ENCODE data around the gene MCTP2.

Gene MCTP2

GRCh38 chr15:94198633-94199032 lies 32.7 kb upstream of the MCTP2 start:
- Histone ChIP-seq H3K27me3 (ENCODE audit: low read length) (no peaks in the 10 kb centered on the region), H4K20me1 (ENCODE audit: low read depth, low read length) (no peaks in the 10 kb centered on the region), H3K4me2 (ENCODE audit: low read depth, low read length, poor library complexity, severe bottlenecking) (no peak overlapping the region), H3F3A (ENCODE audit: insufficient read depth) (no peaks in the 10 kb centered on the region), H3K9me3 (ENCODE audit: insufficient read depth, low read length) (no peaks in the 10 kb centered on the region), H3K36me3 (ENCODE audit: low read length) (no peaks in the 10 kb centered on the region), H2AFZ (ENCODE audit: low read depth, low read length, severe bottlenecking) (no peak overlapping the region), H3K9ac (ENCODE audit: low read length) (no peak overlapping the region), H3K79me2 (ENCODE audit: insufficient read depth, low read length) (no peaks in the 10 kb centered on the region), H3K9me2 (replicated peaks; ENCODE audit: insufficient read depth, low read length) (no peaks in the 10 kb centered on the region), H3K27ac (ENCODE audit: low read depth, low read length) (no peak overlapping the region), H3K4me3 (ENCODE audit: insufficient read depth, low read length, poor library complexity, severe bottlenecking) (no peak overlapping the region)
- TF ChIP-seq EZH2phosphoT487 (conservative IDR thresholded peaks at IDR 0.05; ENCODE audit: low read length) = no peak
- TF ChIP-seq CTCF (IDR thresholded peaks at IDR 0.05; ENCODE audit: insufficient read depth, low read length, poor library complexity, severe bottlenecking) = no peak

DNA sequence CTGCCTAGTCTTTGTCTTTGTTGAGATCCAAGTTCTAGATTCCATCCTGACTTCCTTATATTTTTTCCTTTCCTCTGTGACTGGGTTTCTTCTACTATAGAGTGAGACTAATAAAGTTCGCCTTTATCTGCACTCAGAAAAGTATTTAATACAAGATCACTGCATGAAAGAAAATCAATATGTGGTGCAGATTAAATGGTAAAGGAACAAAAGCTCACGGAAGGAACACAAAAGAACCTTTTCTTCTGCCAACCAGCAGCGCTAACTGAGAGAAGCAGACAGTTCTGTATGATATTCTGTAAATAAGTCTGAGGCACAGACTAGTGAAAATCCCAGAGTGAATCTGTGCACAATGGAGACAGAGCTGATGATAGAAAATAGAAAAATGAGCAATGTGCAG lies 31.6 kb upstream of the MCTP2 start:
- H3K4me2 ChIP-seq (ENCODE audit: low read depth, low read length, poor library complexity, severe bottlenecking) = no peak overlapping the region
- no peaks in the 10 kb centered on the region for H3K9me3 ChIP-seq (ENCODE audit: insufficient read depth, low read length)
- no peak overlapping the region for H3K27ac ChIP-seq (ENCODE audit: low read depth, low read length)
- no peak overlapping the region for H2AFZ ChIP-seq (ENCODE audit: low read depth, low read length, severe bottlenecking)
- no peak overlapping the region for H3K4me3 ChIP-seq (ENCODE audit: insufficient read depth, low read length, poor library complexity, severe bottlenecking)
- H3K9me2 ChIP-seq (replicated peaks; ENCODE audit: insufficient read depth, low read length) = no peaks in the 10 kb centered on the region
- no peaks in the 10 kb centered on the region for H3K27me3 ChIP-seq (ENCODE audit: low read length)
- no peak overlapping the region for H3K9ac ChIP-seq (ENCODE audit: low read length)
- no peaks in the 10 kb centered on the region for H3K79me2 ChIP-seq (ENCODE audit: insufficient read depth, low read length)
- no peaks in the 10 kb centered on the region for H4K20me1 ChIP-seq (ENCODE audit: low read depth, low read length)
- TF ChIP-seq CTCF (IDR thresholded peaks at IDR 0.05; ENCODE audit: insufficient read depth, low read length, poor library complexity, severe bottlenecking) = no peak
- no peak for TF ChIP-seq EZH2phosphoT487 (conservative IDR thresholded peaks at IDR 0.05; ENCODE audit: low read length)
- H3K36me3 ChIP-seq (ENCODE audit: low read length) = no peaks in the 10 kb centered on the region
- no peaks in the 10 kb centered on the region for H3F3A ChIP-seq (ENCODE audit: insufficient read depth)

DNA sequence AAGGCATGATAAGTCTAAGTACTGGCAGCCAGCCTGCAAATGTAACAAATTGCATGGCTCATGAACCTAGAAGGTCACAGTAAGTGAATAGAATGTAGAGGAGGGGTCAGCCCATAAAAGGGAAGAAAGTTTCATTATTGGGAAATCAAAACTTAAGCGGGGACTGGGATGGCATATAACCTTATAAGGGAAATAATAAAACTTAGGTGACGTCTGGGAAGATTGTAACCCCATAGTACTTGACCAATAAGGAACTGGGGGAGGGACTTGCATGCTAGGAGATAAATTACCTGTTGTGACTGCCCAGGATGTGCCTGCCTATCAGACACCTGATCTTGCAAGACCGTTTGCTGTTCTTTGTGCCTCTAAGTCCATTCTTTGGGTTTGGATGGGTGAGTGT lies 28.1 kb upstream of the MCTP2 start:
- H3K9me3 ChIP-seq (ENCODE audit: insufficient read depth, low read length) = no peaks in the 10 kb centered on the region
- H3K4me2 ChIP-seq (ENCODE audit: low read depth, low read length, poor library complexity, severe bottlenecking) = no peak overlapping the region
- no peaks in the 10 kb centered on the region for H3K36me3 ChIP-seq (ENCODE audit: low read length)
- no peak overlapping the region for H3K27ac ChIP-seq (ENCODE audit: low read depth, low read length)
- no peaks in the 10 kb centered on the region for H3K79me2 ChIP-seq (ENCODE audit: insufficient read depth, low read length)
- H4K20me1 ChIP-seq (ENCODE audit: low read depth, low read length) = no peaks in the 10 kb centered on the region
- H2AFZ ChIP-seq (ENCODE audit: low read depth, low read length, severe bottlenecking) = no peak overlapping the region
- H3K9me2 ChIP-seq (replicated peaks; ENCODE audit: insufficient read depth, low read length) = no peaks in the 10 kb centered on the region
- H3K4me3 ChIP-seq (ENCODE audit: insufficient read depth, low read length, poor library complexity, severe bottlenecking) = no peak overlapping the region
- no peak overlapping the region for H3K9ac ChIP-seq (ENCODE audit: low read length)
- no peak for TF ChIP-seq CTCF (IDR thresholded peaks at IDR 0.05; ENCODE audit: insufficient read depth, low read length, poor library complexity, severe bottlenecking)
- no peak for TF ChIP-seq EZH2phosphoT487 (conservative IDR thresholded peaks at IDR 0.05; ENCODE audit: low read length)
- no peaks in the 10 kb centered on the region for H3F3A ChIP-seq (ENCODE audit: insufficient read depth)
- H3K27me3 ChIP-seq (ENCODE audit: low read length) = no peaks in the 10 kb centered on the region

DNA sequence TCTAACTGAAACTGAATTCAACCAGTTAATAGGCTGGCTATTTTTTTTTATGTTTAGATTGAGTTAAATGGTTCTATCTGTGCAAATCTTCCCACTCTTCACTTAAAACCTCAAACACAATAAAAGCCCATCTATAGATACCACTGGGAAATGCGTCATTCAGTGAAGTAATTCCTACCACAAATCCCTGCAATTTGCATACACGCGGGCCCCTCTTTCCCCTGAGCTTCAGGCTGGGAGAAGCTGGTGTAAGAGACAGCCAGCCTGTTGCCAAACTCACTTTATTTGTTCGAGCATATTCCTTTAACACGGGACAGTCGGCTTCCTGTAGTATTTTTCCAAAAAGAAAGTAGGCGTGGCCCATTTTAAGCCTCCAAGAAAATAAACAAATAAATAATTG lies 26.0 kb upstream of the MCTP2 start:
- Histone ChIP-seq H3K9me3 (ENCODE audit: insufficient read depth, low read length) (no peaks in the 10 kb centered on the region), H3K4me3 (ENCODE audit: insufficient read depth, low read length, poor library complexity, severe bottlenecking) (no peak overlapping the region), H4K20me1 (ENCODE audit: low read depth, low read length) (no peaks in the 10 kb centered on the region), H3K9ac (ENCODE audit: low read length) (no peak overlapping the region), H3K27me3 (ENCODE audit: low read length) (no peaks in the 10 kb centered on the region), H3K36me3 (ENCODE audit: low read length) (no peaks in the 10 kb centered on the region), H2AFZ (ENCODE audit: low read depth, low read length, severe bottlenecking) (no peak overlapping the region), H3K27ac (ENCODE audit: low read depth, low read length) (no peak overlapping the region), H3F3A (ENCODE audit: insufficient read depth) (no peaks in the 10 kb centered on the region), H3K4me2 (ENCODE audit: low read depth, low read length, poor library complexity, severe bottlenecking) (no peak overlapping the region), H3K79me2 (ENCODE audit: insufficient read depth, low read length) (no peaks in the 10 kb centered on the region), H3K9me2 (replicated peaks; ENCODE audit: insufficient read depth, low read length) (no peaks in the 10 kb centered on the region)
- TF ChIP-seq CTCF (IDR thresholded peaks at IDR 0.05; ENCODE audit: insufficient read depth, low read length, poor library complexity, severe bottlenecking) = no peak
- TF ChIP-seq EZH2phosphoT487 (conservative IDR thresholded peaks at IDR 0.05; ENCODE audit: low read length) = no peak
